CD14-positive monocyte (primary cell): Measurements from ENCODE around the gene SPATA2L. TPM values are rescaled to one million over a fixed set of nuclear protein-coding genes. Genes with fewer than 3 reads are reported as not detected.

Experiments
- DNase-seq, 3 donors: peaks; one replicate each; pipeline ENCODE4 v3.0.0-alpha.2; 2011 to 2022
- H2AFZ ChIP-seq: 2 replicates; pipeline ENCODE4 v1.6.0; 2012; ENCODE audit warnings: mild to moderate bottlenecking, low read depth, low read length, inconsistent platforms; ENCODE audit not compliant: insufficient read depth, poor library complexity, severe bottlenecking
- H3K27ac ChIP-seq, 2 donors: 1 replicate in 1 of 2; 2 replicates in 1 of 2; pipeline ENCODE4 v1.5.1; 2012 to 2013; ENCODE audit warnings: low read length in 2 of 2, control low read depth in 1 of 2, inconsistent platforms in 1 of 2, low read depth in 1 of 2, mild to moderate bottlenecking in 1 of 2
- H3K27me3 ChIP-seq, 2 donors: one replicate each; pipeline versions ENCODE4 v1.6.0 to v1.6.1; 2011 to 2013; ENCODE audit warnings: low read length in 2 of 2; ENCODE audit not compliant: control insufficient read depth in 2 of 2, insufficient read depth in 2 of 2
- H3K36me3 ChIP-seq, 2 donors: replicated peaks in 1 of 2; 1 replicate in 1 of 2; 2 replicates in 1 of 2; pipeline versions ENCODE4 v1.5.1 to v1.6.1; 2012 to 2013; ENCODE audit warnings: low read length in 2 of 2, control low read depth in 1 of 2, inconsistent platforms in 1 of 2, mild to moderate bottlenecking in 1 of 2; ENCODE audit not compliant: insufficient read depth in 2 of 2, control insufficient read depth in 1 of 2
- H3K4me1 ChIP-seq, 2 donors: 1 replicate in 1 of 2; 2 replicates in 1 of 2; pipeline versions ENCODE4 v1.5.1 to v1.6.1; 2012 to 2013; ENCODE audit warnings: low read length in 2 of 2, control low read depth in 1 of 2, inconsistent platforms in 1 of 2, mild to moderate bottlenecking in 1 of 2, moderate library complexity in 1 of 2; ENCODE audit not compliant: insufficient read depth in 2 of 2, control insufficient read depth in 1 of 2
- H3K4me2 ChIP-seq: replicated peaks from 2 replicates; pipeline ENCODE3; 2012; ENCODE audit warnings: low read length, moderate library complexity, mild to moderate bottlenecking; ENCODE audit not compliant: poor library complexity, severe bottlenecking; ENCODE audit errors: extremely low read depth
- H3K4me3 ChIP-seq, 3 experiments: fragments of 200-600 bp in 1 of 3; sonication (generic) in 1 of 3; replicated peaks in 1 of 3; 1 replicate in 2 of 3; 2 replicates in 1 of 3; pipeline ENCODE4 v1.5.1; 2011 to 2013; ENCODE audit warnings: low read length in 3 of 3, mild to moderate bottlenecking in 3 of 3, control low read depth in 2 of 3, low read depth in 2 of 3, inconsistent platforms in 1 of 3, moderate library complexity in 1 of 3
- H3K79me2 ChIP-seq: 2 replicates; pipeline ENCODE4 v1.6.0; 2012; ENCODE audit warnings: mild to moderate bottlenecking, control low read depth, inconsistent platforms, low read length, moderate library complexity; ENCODE audit not compliant: insufficient read depth
- H3K9ac ChIP-seq: 2 replicates; pipeline ENCODE4 v1.6.0; 2017; ENCODE audit warnings: low read length, mild to moderate bottlenecking; ENCODE audit not compliant: insufficient read depth, poor library complexity, severe bottlenecking
- H3K9me3 ChIP-seq, 2 donors: replicated peaks in 1 of 2; 1 replicate in 1 of 2; 2 replicates in 1 of 2; pipeline versions ENCODE4 v1.5.1 to v1.6.1; 2012 to 2013; ENCODE audit warnings: low read length in 2 of 2, control low read depth in 1 of 2; ENCODE audit not compliant: control insufficient read depth in 1 of 2, insufficient read depth in 1 of 2
- H4K20me1 ChIP-seq: 2 replicates; pipeline ENCODE4 v1.6.0; 2012; ENCODE audit warnings: mild to moderate bottlenecking, low read length, control low read depth, moderate library complexity; ENCODE audit not compliant: insufficient read depth
- H3K27ac Mint-ChIP-seq, 7 donors: one replicate each; pipeline ENCODE4 v1.8.0; 2020; ENCODE audit warnings: mild to moderate bottlenecking in 7 of 7, mixed read lengths in 7 of 7, moderate library complexity in 6 of 7, inconsistent platforms in 2 of 7
- H3K27me3 Mint-ChIP-seq, 3 donors: one replicate each; pipeline ENCODE4 v1.8.0; 2021 to 2022; ENCODE audit warnings: low read depth in 3 of 3, mild to moderate bottlenecking in 3 of 3, mixed read lengths in 3 of 3, moderate library complexity in 3 of 3, inconsistent platforms in 1 of 3
- H3K36me3 Mint-ChIP-seq, 2 donors: one replicate each; pipeline ENCODE4 v1.8.0; 2020; ENCODE audit warnings: mixed read lengths in 2 of 2, inconsistent platforms in 1 of 2, mild to moderate bottlenecking in 1 of 2
- H3K4me1 Mint-ChIP-seq: one replicate; pipeline ENCODE4 v1.8.0; 2020; ENCODE audit warnings: mild to moderate bottlenecking, mixed read lengths
- H3K4me3 Mint-ChIP-seq, 2 donors: one replicate each; pipeline ENCODE4 v1.8.0; 2020; ENCODE audit warnings: mild to moderate bottlenecking in 2 of 2, mixed read lengths in 2 of 2, moderate library complexity in 1 of 2
- H3K9me3 Mint-ChIP-seq, 7 donors: one replicate each; pipeline ENCODE4 v1.8.0; 2020 to 2022; ENCODE audit warnings: mixed read lengths in 7 of 7, mild to moderate bottlenecking in 6 of 7, moderate library complexity in 6 of 7, inconsistent platforms in 2 of 7
- WGBS: methylation state at CpG from one replicate; pipeline ENCODE4 v1.1.5; 2013; ENCODE audit warnings: missing lambda C conversion rate; ENCODE audit not compliant: insufficient coverage; 5-methylcytosine and 5-hydroxymethylcytosine counted together
- intact Hi-C, 2 donors: fragments of 100-400 bp; cut with micrococcal nuclease; formaldehyde crosslinking; loops; one replicate each; pipeline versions ENCODE4 v1.15.0 to v1.15.1; 2023
- polyA plus RNA-seq, 3 donors: library from polyadenylated mRNA; depleted of rRNA in 1 of 3; unstranded in 2 of 3; stranded (reverse) in 1 of 3; fragments of 300-500 nt in 2 of 3; fragments of >200 nt in 1 of 3; fragmentation: Illumina TruSeq in 2 of 3; gene quantifications; 1 replicate in 2 of 3; 2 replicates in 1 of 3; pipeline ENCODE4 v1.2.3, GENCODE V29; 2012 to 2021
- TF ChIP-seq, protein P1 (sequence below): fragments of 200-600 bp; IDR thresholded peaks from one replicate; pipeline ENCODE4 v1.8.0; 2022; ENCODE audit warnings: antibody characterized with exemption, mild to moderate bottlenecking

Gene SPATA2L
- polyA plus RNA-seq, 3 donors, result 10.0 to 17.6 (median 15.1) TPM

DNA sequence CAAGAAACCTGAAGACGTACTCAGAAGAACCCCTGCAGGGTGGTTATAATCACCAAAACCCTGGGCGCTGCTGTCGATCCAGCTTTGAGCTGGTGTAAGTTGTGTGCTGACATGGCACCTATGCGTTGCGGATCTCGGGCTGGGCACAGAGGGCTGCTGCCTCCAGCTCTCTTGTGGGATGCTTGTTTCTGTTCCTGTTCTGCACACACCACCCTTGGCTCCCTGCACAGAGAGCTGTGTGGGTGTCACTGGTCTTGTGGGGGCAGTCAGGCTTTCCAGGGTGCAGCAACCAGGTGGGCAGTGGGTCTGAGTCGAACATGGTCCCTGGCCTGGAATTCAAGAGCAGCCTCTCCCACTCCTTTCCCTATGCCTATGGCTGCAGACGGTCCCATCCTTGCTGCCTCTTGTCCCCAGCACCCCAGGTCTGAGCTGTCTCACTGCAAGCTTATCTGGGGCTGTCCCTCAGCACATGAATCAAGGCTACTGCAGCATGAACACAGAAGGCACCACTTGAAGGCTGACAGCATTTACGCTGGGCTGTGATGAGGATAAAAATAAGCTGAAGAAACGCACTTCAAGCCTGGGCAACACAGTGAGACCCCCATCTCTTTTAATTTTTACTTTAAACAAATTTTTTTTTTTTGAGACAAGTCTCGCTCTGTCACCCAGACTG, 40.0 kb upstream of the SPATA2L start:
- H3K36me3 Mint-ChIP-seq, result peaks cover 74 to 89% of the 10 kb centered on the region in 2 donors
- Histone ChIP-seq H3K4me2 (no peak overlapping the region), H2AFZ (no peak overlapping the region), H3K4me3 (no peak overlapping the region), H3K27ac (peak overlapping the region in 1 of 2 donors; percentile 26), H3K27me3 (no peaks in the 10 kb centered on the region), H4K20me1 (peaks cover 61% of the 10 kb centered on the region), H3K9ac (no peak overlapping the region), H3K4me1 (no peaks in the 10 kb centered on the region), H3K36me3 (peaks cover 68 to 93% of the 10 kb centered on the region in 2 donors), H3K9me3 (no peaks in the 10 kb centered on the region), H3K79me2 (no peaks in the 10 kb centered on the region)
- WGBS, result 84% methylated on average over 3 of the region's 11 CpGs
- H3K9me3 Mint-ChIP-seq, result no peaks in the 10 kb centered on the region
- peaks cover 2% of the 10 kb centered on the region for H3K4me1 Mint-ChIP-seq
- DNase-seq, result no peak
- intact Hi-C loops, result no loop called here
- peak overlapping the region in 5 of 7 donors; percentile 40 to 76 (median 59) for H3K27ac Mint-ChIP-seq
- no peaks in the 10 kb centered on the region for H3K27me3 Mint-ChIP-seq
- no peak overlapping the region for H3K4me3 Mint-ChIP-seq
- TF ChIP-seq, protein P1, sequence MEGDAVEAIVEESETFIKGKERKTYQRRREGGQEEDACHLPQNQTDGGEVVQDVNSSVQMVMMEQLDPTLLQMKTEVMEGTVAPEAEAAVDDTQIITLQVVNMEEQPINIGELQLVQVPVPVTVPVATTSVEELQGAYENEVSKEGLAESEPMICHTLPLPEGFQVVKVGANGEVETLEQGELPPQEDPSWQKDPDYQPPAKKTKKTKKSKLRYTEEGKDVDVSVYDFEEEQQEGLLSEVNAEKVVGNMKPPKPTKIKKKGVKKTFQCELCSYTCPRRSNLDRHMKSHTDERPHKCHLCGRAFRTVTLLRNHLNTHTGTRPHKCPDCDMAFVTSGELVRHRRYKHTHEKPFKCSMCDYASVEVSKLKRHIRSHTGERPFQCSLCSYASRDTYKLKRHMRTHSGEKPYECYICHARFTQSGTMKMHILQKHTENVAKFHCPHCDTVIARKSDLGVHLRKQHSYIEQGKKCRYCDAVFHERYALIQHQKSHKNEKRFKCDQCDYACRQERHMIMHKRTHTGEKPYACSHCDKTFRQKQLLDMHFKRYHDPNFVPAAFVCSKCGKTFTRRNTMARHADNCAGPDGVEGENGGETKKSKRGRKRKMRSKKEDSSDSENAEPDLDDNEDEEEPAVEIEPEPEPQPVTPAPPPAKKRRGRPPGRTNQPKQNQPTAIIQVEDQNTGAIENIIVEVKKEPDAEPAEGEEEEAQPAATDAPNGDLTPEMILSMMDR, result no peak

DNA sequence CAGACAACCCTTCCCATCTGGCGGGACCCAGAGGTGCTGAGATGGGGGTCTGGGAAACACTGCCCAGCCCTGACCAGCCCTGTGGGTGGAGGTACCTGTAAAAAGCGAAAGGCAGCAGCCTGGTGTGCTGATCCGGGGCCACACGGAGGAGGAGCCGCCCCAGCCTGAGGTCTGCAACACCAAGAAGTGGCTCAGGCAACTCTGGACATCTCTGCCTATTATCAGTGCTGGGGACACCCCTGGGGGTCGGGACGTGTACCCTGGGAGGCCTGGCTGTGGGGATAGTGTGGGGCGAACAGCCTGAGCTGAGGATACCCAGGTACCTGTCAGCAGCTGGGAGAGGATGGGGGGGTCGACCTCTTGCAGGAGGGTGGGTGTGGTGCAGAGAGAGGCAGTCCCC, 37.9 kb upstream of the SPATA2L start:
- intact Hi-C loops, result no loop called here
- H3K36me3 Mint-ChIP-seq, result peaks cover 72 to 94% of the 10 kb centered on the region in 2 donors
- H3K4me1 ChIP-seq, result no peaks in the 10 kb centered on the region

More for the DNA sequence above, 37.9 kb upstream of the SPATA2L start:
- peaks cover 82% of the 10 kb centered on the region for H4K20me1 ChIP-seq
- no peak for DNase-seq
- Mint-ChIP-seq H3K4me1 (peaks cover 2% of the 10 kb centered on the region), H3K27ac (peak overlapping the region in 1 of 7 donors; percentile 15), H3K4me3 (no peak overlapping the region), H3K27me3 (peaks cover 0 to 2% (median 0%) of the 10 kb centered on the region in 3 donors), H3K9me3 (no peaks in the 10 kb centered on the region)
- no peak overlapping the region for H2AFZ ChIP-seq
- H3K9me3 ChIP-seq, result no peaks in the 10 kb centered on the region
- WGBS, result 96% methylated on average over 8 of the region's 9 CpGs
- H3K36me3 ChIP-seq, result peaks cover 78 to 94% of the 10 kb centered on the region in 2 donors
- TF ChIP-seq, protein P1, result no peak
- no peaks in the 10 kb centered on the region for H3K27me3 ChIP-seq
- H3K4me3 ChIP-seq, result no peak overlapping the region
- peak overlapping the region in 1 of 2 donors; percentile 11 for H3K27ac ChIP-seq
- H3K79me2 ChIP-seq, result peaks cover 3% of the 10 kb centered on the region
- no peak overlapping the region for H3K9ac ChIP-seq
- H3K4me2 ChIP-seq, result no peak overlapping the region
